COR-L47 (cell line): ENCODE data around the gene PTPN14.
"Not testable (repeated sequence)": the region's sequence is repeated elsewhere in the genome, so short reads cannot be mapped to it uniquely, and the experiment has no call there.

ENCODE experiments used
- DNase-seq: peaks from one replicate; lab custom pipeline; 2025; lab: John Stamatoyannopoulos, UW

PTPN14 gene

DNA sequence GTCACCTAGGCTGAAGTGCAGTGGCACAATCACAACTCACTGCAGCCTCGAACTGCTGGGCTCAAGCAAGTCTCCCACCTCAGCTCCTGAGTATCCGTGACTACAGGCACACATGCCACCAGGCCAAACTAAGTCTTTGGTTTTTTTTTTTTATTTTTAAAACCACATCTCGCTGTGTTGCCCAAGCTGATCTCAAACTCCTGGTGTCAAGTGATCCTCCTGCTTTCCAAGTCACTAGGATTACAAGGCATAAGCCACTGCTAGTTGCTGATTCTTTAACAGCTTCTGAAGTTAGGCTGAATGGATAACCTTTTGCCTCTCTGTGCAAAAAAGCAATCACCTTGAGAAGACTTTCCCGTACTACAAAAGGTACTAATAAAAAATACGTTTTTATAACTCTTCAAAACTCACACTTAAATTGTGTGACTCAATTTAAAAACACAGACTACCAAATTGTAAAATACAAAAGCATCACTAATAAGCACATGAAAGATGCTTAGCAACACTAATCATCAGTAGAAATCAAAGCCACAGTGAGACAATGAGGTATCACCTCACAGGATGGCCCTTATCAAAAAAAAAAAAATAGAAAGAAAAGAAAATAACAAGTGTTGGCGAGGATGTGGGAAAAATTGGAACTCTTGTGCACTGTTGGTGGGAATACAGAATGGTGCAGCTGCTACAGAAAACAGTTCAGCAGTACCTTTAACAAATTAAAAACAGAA lies 40.3 kb downstream of the PTPN14 start:
- no peak for DNase-seq

DNA sequence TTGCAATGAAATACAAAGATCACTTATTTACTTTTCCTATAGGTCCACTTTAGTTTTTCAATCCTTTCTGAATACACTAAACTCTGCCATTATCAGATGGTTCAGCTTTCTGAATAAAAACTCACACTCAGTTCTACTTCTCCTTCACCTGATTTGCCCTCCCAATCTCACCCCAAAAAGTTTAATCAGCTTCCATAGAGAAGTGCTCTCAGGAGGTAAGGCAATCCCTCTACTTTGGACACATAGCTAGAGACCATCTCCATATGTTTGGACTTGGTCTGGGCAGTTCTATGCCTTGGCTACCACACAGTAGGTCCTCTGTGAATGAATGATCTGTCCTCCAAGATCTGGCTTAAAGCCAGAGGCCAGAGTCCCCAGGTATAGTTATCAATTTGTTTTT lies 40.9 kb downstream of the PTPN14 start:
- no peak for DNase-seq

DNA sequence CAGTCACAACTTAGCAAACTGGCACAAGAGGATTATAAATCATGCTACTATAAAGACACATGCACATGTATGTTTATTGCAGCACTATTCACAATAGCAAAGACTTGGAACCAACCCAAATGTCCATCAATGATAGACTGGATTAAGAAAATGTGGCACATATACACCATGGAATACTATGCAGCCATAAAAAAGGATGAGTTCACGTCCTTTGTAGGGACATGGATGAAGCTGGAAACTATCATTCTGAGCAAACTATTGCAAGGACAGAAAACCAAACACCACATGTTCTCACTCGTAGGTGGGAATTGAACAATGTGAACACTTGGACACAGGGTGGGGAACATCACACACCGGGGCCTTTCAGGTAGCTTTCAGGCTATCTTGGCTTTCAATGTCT lies 41.8 kb downstream of the PTPN14 start:
- not testable (repeated sequence) for DNase-seq

DNA sequence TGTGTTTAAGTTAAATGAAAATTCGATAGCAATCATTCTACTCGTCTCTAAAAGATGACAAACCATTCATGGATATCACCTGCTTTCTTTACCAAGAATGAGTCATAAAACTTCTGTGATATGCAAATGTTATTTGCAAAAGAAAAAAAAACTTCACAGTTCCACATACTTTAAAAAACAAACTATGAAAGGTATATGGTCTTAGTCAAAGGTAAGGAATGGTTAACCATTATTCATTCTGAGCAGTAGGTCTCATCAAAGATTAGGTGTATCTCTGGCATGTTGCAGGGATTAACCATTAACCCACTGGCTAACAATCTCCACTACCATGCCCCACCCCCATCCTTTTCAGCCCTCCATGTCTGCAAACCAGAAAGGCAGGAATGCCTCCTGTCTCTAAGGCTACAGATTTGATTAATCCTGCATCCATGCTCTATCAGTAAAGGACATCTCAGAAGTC lies 44.4 kb downstream of the PTPN14 start:
- DNase-seq = no peak

DNA sequence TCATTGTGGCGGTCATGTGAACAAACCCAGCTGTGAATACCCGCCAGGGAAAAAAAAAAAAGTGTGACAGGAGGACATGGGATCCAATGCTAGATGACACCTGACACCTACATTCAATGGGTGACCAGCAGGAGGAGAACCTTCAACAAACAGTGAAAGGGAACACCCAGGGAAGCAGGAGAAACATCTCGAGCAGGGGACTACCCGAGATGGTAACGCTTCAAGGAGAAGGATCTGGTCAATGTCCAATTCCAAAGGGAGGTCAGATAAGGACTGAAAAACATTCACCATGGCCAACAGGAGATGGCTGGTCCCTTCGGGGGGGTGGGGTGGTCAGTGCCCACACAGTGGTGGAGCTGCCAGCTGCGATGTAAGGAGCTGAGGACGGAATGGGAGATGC lies 46.3 kb downstream of the PTPN14 start:
- no peak for DNase-seq

DNA sequence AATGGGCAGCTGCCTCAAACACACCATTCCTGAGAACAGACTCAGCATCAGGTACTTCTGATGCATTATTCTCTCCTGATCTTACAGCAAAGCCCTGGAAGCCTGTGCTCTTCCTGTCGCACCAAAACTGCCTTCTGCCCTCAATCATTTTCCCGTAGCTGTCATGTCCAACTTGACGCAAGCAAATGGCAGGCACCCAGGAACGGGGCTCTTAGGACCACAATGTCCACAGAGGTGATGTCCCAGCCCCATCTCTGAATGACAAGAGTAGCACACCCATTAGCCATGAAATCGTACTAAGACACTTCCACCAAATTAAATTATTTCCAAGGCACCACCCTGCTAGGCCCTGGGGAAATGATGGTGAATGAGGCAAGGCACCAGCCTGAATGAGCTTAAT lies 47.1 kb downstream of the PTPN14 start:
- no peak for DNase-seq

DNA sequence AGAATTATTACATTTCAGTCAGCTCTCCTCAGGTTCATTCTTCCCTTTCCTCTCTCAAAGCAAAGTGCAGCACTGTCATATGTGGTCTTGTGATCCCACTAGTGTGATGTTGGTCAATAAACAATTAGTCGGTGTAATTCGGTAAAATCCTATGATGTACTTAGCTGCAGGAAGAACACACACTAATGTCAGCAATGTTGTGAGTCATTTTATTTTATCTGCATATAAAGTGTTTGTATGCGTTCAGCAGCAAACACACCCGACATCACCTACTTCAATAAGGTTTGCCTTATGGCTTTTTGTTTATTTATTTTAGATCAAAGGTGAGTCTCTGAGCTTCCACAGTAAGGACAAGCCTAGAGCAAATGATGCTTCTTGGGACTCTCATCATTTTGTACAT lies 47.8 kb downstream of the PTPN14 start:
- DNase-seq = no peak

DNA sequence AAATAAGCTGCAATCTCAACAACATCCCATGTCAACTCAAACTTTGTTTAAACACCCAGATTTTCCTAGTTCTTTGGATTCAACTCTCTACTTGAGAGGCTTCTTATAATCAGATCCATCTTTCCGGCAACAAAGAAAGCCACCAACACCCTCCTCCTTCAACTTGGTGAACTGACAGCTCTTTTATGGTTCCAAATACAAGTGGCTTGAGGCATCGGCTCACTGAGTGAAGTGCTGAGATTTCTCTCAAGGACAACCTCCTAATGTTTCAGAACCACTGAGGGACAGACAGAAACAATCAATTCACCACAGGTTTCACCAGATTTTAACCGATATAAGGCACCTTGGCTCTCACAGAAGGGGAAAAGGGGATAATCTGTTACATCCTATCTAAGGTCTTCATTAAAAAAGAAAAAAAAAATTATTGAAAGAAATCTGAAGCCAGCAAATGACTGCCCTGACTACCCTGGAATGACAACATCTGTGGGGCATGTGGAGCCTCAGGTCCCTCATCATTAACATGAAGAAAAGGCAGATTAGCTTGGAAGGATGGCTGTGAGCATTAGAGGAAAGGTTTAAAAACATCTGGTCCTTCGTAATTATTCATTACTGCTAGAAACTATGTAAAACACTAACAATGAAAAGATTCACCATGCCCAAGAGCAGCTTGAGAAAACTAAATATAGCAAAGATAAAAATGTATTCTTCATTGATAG lies 50.9 kb downstream of the PTPN14 start:
- DNase-seq = no peak

DNA sequence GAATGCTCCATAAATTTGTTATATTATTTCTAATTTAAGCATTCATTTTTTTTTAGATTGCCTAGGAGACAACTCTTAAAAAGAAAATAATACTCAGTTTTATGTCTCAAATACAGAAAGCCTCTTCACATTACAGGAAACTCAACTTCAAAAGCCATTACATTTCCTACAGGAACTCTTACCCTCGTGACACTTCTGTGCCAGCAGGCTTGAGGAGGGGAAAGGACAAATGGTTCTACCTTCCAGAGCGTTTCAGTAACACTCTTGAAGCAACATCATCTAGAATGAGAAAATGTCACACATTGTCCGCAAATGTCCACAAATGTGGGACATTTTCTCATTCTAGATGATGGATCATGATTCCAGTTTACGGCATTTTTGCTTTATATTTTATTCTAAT lies 51.7 kb downstream of the PTPN14 start:
- DNase-seq = no peak

DNA sequence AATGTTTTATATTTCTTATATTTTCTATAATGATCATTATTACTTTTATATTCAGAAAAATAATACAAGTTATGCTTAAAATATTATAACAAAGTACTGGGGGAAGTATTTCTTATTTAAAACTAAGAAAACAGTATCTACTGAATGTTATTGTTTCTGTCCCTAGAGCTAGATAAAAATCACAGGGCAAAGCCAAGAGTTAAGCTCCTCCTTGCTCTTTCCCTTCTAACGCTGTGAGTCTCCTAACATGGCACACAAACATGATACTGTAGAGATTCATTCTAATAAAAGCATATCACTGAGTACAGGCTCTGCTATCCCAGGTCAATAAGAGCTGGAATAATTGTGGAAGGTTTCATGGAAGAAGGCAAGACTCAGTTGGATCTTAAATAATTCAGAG lies 53.4 kb downstream of the PTPN14 start:
- DNase-seq = no peak

DNA sequence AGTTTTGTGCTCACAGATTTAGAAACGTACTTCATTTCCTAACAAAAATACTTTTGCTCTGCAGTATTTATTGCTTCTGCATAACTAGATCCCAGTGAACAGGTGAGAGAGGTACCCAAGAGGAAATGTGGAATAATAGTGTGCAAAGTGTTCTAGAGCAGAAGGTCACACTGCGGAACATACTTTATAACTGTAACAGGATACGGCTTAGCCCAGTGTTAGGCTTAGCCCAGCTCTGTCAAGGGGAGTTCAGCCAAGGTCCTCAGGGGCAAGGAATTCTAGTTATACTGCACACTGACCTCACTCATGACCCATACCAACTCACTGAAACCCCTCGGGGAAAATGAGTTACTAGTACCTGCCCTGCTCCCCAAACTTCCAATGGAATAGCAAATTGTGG lies 55.3 kb downstream of the PTPN14 start:
- no peak for DNase-seq

DNA sequence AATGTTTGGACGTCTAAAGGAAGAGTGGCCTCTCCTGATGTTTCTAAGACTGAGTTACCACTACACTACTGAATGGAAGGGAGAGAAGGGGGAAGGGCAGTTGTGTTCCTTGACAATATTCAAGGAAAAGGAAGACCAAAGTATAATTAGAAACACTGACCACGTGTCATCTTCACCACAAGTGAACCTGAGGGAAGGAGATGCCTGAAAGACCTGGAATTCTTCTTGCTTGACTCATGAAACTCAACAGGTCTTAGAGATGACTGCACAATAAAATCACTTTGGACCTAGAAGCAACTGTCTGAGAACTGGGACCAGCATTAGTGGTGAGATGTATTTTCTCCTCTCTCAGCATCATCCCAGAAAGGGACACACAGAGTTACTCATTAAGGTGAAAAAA lies 56.7 kb downstream of the PTPN14 start:
- DNase-seq = no peak

DNA sequence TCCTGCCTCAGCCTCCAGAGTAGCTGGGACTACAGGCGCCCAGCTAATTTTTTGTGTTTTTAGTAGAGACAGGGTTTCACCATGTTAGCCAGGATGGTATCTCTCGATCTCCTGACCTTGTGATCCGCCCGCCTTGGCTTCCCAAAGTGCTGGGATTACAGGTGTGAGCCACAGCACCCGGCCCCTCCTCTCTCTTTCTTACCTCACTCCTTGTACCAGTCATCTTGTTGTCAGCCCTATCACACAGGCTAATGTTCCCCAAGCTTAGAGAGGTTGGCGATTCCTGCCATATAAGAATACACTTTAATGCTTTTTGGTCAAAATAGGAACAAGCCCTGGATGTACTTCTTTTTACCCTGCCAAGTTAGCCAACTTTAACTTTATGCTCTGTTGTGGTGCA lies 57.2 kb downstream of the PTPN14 start:
- not testable (repeated sequence) for DNase-seq

DNA sequence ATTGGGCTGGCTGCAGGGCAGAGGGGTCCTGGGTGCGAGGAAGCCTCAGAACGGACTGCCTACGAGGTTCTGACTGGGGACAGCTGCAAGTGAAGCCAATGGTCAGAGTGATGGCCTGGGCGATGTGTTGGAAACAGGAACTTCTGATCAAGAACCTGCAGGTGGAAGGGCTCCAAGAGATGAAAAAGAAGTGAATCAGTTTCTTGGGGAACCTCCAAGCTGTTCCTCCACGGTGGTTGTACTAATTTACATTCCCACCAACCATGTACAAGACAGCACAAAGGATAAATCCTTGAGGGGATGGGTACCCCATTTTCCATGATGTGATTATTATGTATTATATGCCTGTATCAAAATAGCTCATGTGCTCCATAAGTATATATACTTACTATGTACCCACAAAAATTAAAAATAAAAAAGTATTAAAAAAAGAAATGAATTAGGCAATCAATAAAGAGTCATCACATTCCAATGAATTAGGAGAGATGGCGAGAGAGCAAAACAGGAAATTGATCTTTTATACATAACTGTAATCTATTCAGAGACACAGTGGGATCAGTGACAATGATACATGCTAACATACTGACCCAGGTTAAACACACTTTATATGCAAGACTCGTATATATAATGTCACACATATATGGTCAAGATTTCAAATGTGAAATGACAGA lies 58.1 kb downstream of the PTPN14 start:
- no peak for DNase-seq

DNA sequence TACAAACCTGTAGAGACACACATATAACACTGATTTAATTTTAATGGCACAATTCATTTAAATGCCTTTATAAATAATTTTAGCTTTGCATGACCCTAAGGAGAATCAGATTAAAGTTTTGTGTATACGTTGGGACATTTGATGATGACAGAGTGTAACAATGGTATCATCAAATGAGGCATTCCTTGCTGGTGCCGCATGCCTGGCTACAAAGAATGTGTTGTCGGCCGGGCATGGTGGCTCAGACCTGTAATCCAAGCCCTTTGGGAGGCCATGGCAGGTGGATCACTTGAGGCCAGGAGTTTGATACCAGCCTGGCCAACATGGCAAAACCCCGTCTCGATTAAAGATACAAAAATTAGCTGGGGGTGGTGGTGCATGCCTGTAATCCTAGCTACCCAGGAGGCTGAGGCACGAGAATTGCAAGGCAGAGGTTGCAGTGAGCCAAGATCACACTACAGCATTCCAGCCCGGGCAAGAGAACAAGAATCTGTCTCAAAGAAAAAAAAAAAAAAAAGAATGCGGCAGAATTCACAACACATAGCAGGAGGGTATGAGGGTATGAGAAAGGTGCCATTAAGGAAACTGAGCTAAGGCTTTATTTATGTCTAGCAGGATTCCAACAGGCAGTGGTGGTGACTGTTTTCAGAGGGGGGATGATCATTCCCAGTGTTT lies 58.9 kb downstream of the PTPN14 start:
- DNase-seq = no peak

DNA sequence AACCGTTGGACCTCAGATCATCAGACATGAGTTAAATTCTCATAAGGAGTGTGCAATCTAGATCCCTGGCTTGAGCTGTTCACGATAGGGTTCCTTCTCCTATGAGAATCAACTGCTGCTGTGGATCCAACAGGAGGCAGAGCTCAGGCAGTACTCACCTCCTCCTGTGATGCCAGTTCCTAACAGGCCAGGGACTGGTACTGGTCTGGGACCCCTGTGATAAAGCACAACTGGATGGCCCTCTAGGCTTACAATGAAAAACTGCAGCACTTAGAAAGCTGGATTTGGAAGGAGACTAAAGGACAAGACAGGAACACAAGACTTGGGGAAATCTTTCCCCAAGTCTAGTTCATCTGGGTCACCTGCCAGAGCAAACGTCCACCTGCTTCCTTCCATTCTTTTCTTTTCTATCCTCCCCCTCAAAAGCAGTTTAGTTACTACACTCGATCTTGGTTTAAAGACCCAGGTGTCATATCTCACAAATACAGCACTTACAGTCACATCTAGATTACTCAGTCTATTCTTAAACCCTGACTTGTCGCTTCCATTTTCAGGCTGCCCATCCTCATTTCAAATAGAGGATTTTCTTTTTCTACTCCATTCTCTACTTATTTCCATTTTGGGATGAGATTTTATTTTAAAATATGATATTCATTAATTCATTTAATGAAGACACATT lies 59.8 kb downstream of the PTPN14 start:
- DNase-seq = no peak

DNA sequence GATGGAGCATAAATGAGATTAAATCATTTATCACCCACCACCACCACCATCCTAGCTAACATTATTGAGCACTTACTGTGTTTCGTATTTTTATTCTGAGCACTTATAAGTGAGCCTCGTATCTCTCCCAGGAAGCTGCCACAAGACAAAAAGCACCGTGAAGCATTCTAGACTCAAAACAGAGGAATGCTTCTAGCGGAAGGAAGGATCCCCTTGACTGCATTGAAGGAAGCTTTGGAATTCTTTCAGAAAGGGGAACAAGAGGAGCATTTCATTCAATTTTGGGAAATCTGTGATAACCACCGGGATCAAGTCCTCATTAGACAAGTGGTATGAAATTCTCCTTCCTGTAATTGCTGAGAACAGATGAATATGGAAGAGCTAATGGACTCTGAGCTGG lies 66.3 kb downstream of the PTPN14 start:
- no peak for DNase-seq

DNA sequence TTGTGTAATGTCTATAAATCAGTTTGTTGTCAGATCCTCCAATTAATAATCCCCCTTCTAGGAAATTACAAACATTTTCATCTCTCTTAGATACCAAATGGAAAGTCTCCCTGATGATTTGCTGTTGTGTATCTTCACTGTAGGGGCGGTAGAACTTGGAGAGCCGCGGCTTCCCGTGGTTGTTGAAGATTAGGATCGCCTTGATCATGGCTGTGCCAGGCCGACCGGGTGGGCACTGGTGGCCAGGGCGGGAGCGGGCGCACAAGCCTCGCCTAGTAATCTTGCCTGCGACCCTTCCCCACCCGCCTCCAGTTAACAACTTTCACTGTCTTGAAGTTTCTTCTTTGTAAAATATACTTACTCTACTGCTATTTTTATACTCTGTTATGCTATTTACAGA lies 68.2 kb downstream of the PTPN14 start:
- not testable (repeated sequence) for DNase-seq

DNA sequence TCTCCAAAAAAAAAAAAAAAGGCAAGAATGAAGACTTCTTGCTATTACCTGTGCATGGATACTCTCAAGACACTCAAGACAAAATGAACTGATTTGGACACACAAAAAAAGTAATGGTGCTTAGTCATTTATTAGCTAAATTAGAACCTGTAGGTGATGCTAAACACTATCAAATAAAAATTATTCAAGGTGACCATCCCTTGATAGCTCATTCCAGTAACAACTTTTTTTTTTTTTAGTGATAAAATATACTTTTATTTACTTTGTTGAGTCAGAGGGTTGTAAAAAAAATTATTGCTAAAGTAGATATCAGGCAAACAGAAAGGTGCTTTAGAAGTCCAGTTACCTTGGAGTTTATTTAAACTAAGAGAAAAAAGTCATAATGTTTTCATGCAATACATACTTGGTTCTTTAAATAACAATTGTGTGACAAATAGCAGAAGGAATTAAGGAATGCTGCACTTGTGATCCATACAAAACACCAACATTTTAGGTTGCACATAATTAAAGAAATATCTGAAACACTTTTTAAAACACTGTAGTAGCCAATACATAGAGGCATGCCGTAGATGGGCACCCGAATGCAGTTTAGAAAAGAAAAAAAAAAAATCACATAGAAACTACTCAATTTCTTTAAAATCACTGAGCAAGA lies 69.3 kb downstream of the PTPN14 start:
- DNase-seq = not testable (repeated sequence)

DNA sequence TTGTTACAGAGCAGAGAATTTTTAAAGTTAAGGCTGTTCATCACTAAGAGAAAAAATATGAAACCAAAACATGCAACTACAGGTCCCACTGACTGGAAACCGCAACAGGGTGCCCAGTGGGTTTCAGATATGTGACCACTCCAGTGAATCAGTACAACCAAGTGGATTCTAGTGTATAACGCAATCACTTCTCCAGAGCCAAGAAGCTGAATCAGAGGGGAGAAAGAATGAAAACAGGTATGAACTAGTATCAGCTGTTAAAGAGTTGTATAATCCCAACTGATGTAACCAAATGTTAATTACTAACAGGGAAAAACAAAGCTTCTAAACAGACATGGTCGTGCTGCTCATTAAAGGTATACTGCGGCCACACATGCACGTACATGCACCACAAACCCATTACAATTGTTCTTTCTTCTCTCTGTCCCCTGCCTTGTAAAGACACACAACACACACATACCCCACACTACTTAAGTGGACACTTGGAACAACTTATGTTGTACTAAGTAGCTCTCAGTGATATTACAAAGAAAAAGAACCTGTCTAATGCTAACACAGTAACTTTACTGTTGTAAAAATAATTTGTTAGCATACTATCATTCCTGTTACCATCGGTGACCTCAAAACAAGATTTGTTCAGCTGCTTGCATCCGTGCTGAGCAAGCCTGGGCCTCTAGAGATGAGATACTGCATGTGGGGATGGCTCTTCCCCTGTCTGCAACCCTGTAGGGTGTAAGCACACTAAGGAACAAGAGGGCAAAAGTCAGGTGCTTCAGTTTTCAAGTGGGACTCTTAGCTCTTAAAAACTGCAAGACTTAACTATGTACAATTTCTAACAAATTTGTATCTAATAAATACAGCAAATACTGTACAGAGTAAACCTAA lies 74.2 kb downstream of the PTPN14 start:
- no peak for DNase-seq
